DLD1 (cell line): ENCODE data around the gene KRT77.

Experiments used
- in situ Hi-C: cut with HindIII; loops from 2 replicates; pipeline ENCODE4 v1.10.0; 2017; ENCODE audit warnings: low sequenced_read_pairs

Gene KRT77

DNA sequence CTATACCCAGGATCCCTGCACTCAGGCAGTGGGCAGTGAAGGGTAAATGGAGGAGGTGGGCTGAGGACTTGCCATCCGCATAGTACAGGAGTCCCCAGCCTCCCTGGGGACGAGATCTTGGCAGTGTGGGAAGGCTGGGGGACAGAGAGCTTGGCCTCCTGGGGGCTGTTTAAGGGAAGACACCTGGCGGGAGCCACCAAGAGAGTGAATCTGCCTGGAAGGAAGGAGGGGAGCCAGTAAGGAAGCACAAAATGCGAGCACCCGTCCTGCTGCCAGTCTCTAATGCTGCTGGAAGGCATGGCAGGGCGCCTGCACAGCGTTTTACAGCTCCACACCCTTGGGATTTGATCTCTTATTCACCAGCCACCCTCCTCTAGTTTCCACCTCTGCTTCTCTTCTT, 43.9 kb downstream of the KRT77 start:
- in situ Hi-C loops = no loop called here

GRCh38 chr12:52658196-52658595, 45.1 kb downstream of the KRT77 start:
- in situ Hi-C loops = no loop called here

- in situ Hi-C loops = no loop called here
Measured at GRCh38 chr12:52657250-52657902, 45.9 kb downstream of the KRT77 start.

- in situ Hi-C loops = no loop called here
Measured at GRCh38 chr12:52656616-52657015, 46.7 kb downstream of the KRT77 start.

- in situ Hi-C loops = no loop called here
Measured at GRCh38 chr12:52655720-52656124, 47.6 kb downstream of the KRT77 start.

GRCh38 chr12:52655251-52655650, 48.1 kb downstream of the KRT77 start:
- in situ Hi-C loops = no loop called here

DNA sequence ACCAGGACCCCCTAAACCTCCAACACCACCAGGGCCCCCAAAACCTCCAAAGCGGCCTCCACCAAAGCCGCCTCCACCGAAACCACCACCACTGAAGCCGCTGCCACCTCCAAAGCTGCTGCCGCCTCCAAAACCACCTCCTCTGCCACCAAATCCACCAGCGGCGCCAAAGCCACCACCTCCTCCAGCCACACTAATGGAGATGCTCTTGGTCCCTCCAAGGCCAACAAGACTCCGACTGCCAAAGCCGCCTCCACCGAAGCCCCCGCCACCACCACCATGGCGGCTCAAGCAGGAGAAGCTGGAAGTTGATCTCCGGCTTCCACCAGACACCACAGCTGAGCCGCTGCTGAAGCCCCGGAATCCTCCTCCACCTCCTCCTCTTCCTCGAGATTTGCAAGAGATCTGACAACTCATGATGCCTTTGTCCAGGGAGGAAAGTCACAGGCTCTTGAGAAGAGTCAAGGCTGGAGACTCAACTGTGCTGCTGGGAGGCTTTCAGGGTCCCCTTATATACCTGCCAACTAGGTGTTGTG, 51.5 kb downstream of the KRT77 start, which contains the start of gene KRT2:
TSS of gene KRT2 (minus strand) at position 486 of the 536 bp plus-strand sequence. CDS start at position 417, 69 bp downstream.
- in situ Hi-C loops = no loop called here

DNA sequence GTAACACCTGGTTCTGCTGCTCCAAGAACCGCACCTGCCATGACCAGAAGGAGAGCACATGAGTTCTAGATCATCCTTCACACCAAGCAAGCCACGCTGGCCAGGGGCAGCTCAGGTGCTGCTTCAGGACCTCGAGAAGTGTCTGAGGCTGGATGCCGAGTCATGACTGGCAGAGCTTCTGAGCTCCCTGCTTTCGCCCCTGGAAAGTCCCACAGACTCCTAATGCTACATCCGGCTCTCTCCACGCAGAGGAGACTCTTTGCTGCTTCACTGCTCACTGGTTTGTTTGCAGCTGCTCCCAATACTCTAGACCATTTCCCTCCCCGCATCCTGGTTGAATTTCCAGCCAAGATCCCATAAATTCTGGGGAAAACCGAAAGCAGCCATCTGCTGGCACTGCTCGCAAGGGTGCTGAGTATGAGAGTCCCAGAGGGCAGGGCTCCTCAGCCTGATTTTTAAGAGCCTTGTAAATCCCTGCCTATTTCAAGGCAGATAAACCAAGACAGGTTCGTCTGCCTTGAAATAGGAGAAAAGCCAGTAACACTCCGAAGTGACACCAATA, 52.7 kb downstream of the KRT77 start:
- in situ Hi-C loops = no loop called here

DNA sequence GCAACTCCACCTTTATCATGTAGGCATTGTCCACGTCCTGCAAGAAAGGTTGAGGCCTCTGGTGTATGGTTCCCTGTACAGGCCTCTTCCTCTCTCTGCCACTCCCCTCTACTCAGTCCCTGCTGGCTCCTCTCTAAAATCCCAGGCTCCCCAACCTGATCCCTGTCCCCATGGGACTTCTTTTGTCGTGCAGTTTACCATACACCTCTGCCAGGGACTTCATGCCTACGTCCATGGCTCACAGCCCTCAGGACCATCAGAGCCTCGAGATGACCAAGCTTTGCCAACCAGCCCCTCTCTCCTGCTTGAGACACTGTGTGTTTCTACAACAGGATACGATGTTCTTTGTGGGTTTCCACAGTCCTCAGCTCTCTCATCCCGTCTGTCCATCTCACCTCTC, 54.3 kb downstream of the KRT77 start:
- in situ Hi-C loops = loop anchor here (5.0 kb wide), 1 partner anchor 58 kb away; no protein-coding TSS in a partner anchor

- in situ Hi-C loops = loop anchor here (5.0 kb wide), 1 partner anchor 59 kb away; no protein-coding TSS in a partner anchor
Measured at GRCh38 chr12:52648012-52648550, 55.2 kb downstream of the KRT77 start.

- in situ Hi-C loops = loop anchor here (5.0 kb wide), 1 partner anchor 60 kb away; no protein-coding TSS in a partner anchor
Measured at GRCh38 chr12:52647601-52648000, 55.7 kb downstream of the KRT77 start.

DNA sequence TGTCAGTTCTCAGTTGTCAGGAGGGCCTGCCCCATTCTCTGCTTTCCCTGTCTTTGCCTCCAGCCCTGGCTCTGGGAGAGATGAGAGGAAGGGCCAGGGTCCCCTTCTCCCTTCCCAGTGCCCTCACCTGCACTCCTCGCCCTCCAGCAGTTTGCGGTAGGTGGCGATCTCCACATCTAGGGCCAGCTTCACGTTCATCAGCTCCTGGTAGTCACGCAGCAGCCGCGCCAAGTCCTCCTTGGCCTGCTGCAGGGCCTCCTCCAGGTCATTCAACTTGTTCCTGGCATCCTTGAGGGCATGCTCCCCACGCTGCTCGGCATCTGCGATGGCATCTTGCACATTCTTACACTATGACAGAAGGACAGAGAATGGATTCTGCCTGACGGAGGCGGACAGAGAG, 56.7 kb downstream of the KRT77 start:
- in situ Hi-C loops = loop anchor here (5.0 kb wide), 1 partner anchor 61 kb away; no protein-coding TSS in a partner anchor

DNA sequence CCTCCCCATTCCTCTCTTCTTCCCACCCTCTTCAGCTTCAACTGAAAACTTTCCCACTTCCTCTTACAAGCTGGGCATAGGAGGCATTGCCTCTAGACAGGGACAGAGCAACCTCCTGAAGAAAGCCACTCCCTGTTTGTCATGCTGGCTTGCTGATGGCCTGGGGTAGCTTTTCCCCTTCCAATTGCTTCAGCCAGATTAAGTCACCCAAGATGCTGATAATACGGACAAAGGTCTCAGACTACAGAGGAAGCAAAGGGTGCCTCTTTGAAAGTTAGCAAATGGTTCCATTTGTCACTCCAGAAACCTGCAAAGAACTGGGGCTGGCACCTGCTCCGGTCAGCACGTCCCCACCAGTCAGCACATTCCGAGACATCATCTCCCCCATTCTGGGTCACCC, 57.3 kb downstream of the KRT77 start:
- in situ Hi-C loops = loop anchor here (5.0 kb wide), 1 partner anchor 61 kb away; no protein-coding TSS in a partner anchor

- in situ Hi-C loops = loop anchor here (5.0 kb wide), 1 partner anchor 62 kb away; no protein-coding TSS in a partner anchor
Measured at GRCh38 chr12:52645120-52645761, 58.1 kb downstream of the KRT77 start.

DNA sequence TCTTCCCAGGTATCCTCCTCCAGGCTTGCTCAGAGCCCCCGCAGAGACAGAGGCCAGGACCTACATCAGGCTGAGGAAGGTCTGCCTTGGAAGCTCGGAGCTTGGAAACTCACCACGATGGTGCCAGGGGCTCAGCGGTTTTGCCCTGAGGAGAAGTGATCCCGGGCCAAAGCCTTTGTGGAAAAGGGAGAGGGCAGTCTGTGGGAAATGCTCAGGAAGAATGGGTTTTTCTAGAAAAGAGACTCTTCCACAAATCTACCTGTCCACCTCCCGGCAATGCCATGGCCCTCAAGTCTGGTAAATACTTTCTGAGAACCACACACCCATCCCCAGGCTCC, 59.3 kb downstream of the KRT77 start:
- in situ Hi-C loops = no loop called here

- in situ Hi-C loops = no loop called here
Measured at GRCh38 chr12:52643233-52644077, 59.9 kb downstream of the KRT77 start.

DNA sequence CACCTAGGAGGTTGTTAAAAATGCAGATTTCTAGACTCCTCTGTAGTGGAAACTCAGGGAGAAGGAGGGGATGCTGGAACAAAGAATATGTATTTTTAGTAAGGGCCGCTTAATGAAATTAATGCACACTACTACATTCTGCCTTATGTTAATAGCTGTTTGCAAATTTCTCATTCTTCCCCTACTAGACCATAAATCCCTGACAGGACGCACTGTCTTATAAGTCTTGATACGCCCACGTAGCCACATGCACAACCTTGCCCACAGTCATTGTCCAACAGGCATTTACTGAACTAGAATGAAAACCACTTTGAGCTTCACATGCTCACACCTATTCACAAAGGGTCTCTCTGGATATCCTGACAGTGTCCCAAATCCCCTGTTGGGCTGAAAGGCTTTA, 61.9 kb downstream of the KRT77 start:
- in situ Hi-C loops = no loop called here
